ENCODE data around the gene FGF6.

- TF ChIP-seq, protein P1, sequence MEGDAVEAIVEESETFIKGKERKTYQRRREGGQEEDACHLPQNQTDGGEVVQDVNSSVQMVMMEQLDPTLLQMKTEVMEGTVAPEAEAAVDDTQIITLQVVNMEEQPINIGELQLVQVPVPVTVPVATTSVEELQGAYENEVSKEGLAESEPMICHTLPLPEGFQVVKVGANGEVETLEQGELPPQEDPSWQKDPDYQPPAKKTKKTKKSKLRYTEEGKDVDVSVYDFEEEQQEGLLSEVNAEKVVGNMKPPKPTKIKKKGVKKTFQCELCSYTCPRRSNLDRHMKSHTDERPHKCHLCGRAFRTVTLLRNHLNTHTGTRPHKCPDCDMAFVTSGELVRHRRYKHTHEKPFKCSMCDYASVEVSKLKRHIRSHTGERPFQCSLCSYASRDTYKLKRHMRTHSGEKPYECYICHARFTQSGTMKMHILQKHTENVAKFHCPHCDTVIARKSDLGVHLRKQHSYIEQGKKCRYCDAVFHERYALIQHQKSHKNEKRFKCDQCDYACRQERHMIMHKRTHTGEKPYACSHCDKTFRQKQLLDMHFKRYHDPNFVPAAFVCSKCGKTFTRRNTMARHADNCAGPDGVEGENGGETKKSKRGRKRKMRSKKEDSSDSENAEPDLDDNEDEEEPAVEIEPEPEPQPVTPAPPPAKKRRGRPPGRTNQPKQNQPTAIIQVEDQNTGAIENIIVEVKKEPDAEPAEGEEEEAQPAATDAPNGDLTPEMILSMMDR (conservative IDR thresholded peaks at IDR 0.05; ENCODE audit: low read length), result no peak
- no peak for TF ChIP-seq EZH2phosphoT487 (IDR thresholded peaks at IDR 0.05; ENCODE audit: borderline replicate concordance, low read depth, low read length)
Measured at GRCh38 chr12:4477129-4477528, 31.5 kb upstream of the FGF6 start.

All from OCI-LY7 (cell line).